ENCODE measurements around the gene KRT28. TPM values are rescaled to one million over a fixed set of nuclear protein-coding genes. Genes with fewer than 3 reads are reported as not detected.

The KRT28 gene
- total RNA-seq, 2 donors from 2014 or later: not detected

DNA sequence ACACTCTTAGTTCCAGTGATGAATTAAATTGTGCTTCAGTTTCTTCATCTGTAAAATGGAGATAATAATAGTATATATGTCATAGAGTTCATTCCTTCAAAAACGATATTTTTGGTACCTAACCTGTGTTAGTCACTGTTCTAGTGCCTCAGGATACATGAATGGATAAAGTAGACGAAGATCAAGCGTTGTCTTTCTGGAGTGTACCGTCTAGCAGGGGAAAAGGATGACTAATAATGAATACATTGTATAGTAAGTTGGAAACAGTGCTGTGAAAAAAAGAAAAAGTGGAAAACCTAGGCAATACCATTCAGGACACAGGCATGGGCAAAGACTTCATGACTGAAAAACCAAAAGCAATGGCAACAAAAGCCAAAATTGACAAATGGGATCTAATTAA lies 14.0 kb upstream of the KRT28 start:
- Histone ChIP-seq H3K9me3 (ENCODE audit: control insufficient read depth, low read length) (no peaks in the 10 kb centered on the region), H3K9ac (ENCODE audit: extremely low read depth, low read length, poor library complexity, severe bottlenecking) (no peak overlapping the region), H3K27me3 (ENCODE audit: control insufficient read depth, insufficient read depth, low read length, poor library complexity, severe bottlenecking) (peaks cover 65% of the 10 kb centered on the region), H3K4me1 (ENCODE audit: control insufficient read depth, insufficient read depth, low read length) (no peaks in the 10 kb centered on the region), H3K36me3 (ENCODE audit: control insufficient read depth, insufficient read depth, low read length) (peaks cover 7% of the 10 kb centered on the region), H3K27ac (ENCODE audit: low read depth, low read length) (no peak overlapping the region), H3K4me3 (ENCODE audit: low read length) (no peak overlapping the region)
- H3K36me3 Mint-ChIP-seq (ENCODE audit: low read depth): peaks cover 14% of the 10 kb centered on the region
- 75 to 94% methylated on average over 3 to 4 of the region's 4 CpGs for whole genome bisulfite sequencing, 2 experiments (ENCODE audit: insufficient coverage in 1 of 2, insufficient read length in 1 of 2)
- H3K9me3 Mint-ChIP-seq: no peaks in the 10 kb centered on the region
- H3K4me1 Mint-ChIP-seq: no peaks in the 10 kb centered on the region
- TF ChIP-seq, protein P1, sequence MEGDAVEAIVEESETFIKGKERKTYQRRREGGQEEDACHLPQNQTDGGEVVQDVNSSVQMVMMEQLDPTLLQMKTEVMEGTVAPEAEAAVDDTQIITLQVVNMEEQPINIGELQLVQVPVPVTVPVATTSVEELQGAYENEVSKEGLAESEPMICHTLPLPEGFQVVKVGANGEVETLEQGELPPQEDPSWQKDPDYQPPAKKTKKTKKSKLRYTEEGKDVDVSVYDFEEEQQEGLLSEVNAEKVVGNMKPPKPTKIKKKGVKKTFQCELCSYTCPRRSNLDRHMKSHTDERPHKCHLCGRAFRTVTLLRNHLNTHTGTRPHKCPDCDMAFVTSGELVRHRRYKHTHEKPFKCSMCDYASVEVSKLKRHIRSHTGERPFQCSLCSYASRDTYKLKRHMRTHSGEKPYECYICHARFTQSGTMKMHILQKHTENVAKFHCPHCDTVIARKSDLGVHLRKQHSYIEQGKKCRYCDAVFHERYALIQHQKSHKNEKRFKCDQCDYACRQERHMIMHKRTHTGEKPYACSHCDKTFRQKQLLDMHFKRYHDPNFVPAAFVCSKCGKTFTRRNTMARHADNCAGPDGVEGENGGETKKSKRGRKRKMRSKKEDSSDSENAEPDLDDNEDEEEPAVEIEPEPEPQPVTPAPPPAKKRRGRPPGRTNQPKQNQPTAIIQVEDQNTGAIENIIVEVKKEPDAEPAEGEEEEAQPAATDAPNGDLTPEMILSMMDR (conservative IDR thresholded peaks at IDR 0.05): no peak
- no peak overlapping the region for H3K27ac Mint-ChIP-seq
- DNase-seq: no peak
- H3K4me3 Mint-ChIP-seq: no peak overlapping the region
- H3K27me3 Mint-ChIP-seq (ENCODE audit: insufficient read depth): peaks cover 80% of the 10 kb centered on the region

DNA sequence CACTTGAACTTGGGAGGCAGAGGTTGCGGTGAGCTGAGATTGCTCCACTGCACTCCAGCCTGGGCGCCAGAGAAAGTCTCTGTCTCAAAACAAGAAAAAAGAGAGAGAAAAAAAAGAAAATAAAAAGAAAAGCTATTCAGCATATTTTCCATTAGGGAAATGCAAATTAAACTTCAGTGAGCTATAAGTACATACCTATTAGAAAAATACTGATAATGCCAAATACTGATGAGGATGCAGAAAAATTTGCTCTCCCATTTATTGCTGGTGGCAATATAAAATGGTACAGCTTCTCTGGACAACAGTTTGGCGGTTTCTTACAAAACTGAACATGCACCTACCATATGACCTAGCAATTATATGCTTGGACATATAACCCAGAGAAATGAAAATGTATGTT lies 12.9 kb upstream of the KRT28 start:
- no peak for DNase-seq
- Histone ChIP-seq H3K4me1 (ENCODE audit: control insufficient read depth, insufficient read depth, low read length) (no peaks in the 10 kb centered on the region), H3K27ac (ENCODE audit: low read depth, low read length) (no peak overlapping the region), H3K36me3 (ENCODE audit: control insufficient read depth, insufficient read depth, low read length) (peaks cover 7% of the 10 kb centered on the region), H3K4me3 (ENCODE audit: low read length) (no peak overlapping the region), H3K27me3 (ENCODE audit: control insufficient read depth, insufficient read depth, low read length, poor library complexity, severe bottlenecking) (peaks cover 77% of the 10 kb centered on the region), H3K9me3 (ENCODE audit: control insufficient read depth, low read length) (no peaks in the 10 kb centered on the region), H3K9ac (ENCODE audit: extremely low read depth, low read length, poor library complexity, severe bottlenecking) (no peak overlapping the region)
- TF ChIP-seq, protein P1 (conservative IDR thresholded peaks at IDR 0.05): no peak
- Mint-ChIP-seq H3K4me1 (no peaks in the 10 kb centered on the region), H3K27ac (no peak overlapping the region), H3K4me3 (no peak overlapping the region), H3K9me3 (no peaks in the 10 kb centered on the region), H3K27me3 (ENCODE audit: insufficient read depth) (peaks cover 91% of the 10 kb centered on the region), H3K36me3 (ENCODE audit: low read depth) (peaks cover 12% of the 10 kb centered on the region)
- 95 to 100% methylated on average over 1 to 3 of the region's 3 CpGs for WGBS, 2 experiments (ENCODE audit: insufficient coverage in 1 of 2, insufficient read length in 1 of 2)

DNA sequence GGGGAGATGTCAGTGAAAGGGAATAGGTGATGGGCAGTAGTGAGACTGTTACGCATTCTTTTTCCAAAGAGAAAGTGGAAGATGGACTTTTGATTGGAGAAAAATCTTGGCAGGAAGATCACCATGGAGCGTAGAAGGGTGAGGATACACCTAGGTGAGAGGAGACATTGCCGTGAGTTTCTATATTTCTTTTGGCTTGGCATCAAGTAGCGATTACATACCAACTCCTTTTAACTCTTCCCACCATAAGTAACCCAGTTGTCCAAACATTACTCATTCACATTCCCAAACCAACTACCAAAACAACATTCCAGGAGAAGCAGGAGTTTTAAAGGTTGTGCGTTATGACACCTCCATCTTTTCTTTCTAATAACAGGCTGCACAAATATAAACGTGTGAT lies 10.7 kb upstream of the KRT28 start:
- H3K27ac ChIP-seq (ENCODE audit: low read depth, low read length): no peak overlapping the region
- DNase-seq: no peak
- no peak overlapping the region for H3K4me3 ChIP-seq (ENCODE audit: low read length)
- no peaks in the 10 kb centered on the region for H3K9me3 ChIP-seq (ENCODE audit: control insufficient read depth, low read length)
- no peak overlapping the region for H3K4me3 Mint-ChIP-seq
- 85 to 100% methylated on average over 2 to 6 of the region's 6 CpGs for WGBS, 2 experiments (ENCODE audit: insufficient coverage in 1 of 2, insufficient read length in 1 of 2)
- H3K36me3 Mint-ChIP-seq (ENCODE audit: low read depth): no peaks in the 10 kb centered on the region
- peaks cover 97% of the 10 kb centered on the region for H3K27me3 Mint-ChIP-seq (ENCODE audit: insufficient read depth)
- TF ChIP-seq, protein P1 (conservative IDR thresholded peaks at IDR 0.05): no peak
- H3K27me3 ChIP-seq (ENCODE audit: control insufficient read depth, insufficient read depth, low read length, poor library complexity, severe bottlenecking): peaks cover 87% of the 10 kb centered on the region
- H3K9ac ChIP-seq (ENCODE audit: extremely low read depth, low read length, poor library complexity, severe bottlenecking): no peak overlapping the region
- H3K27ac Mint-ChIP-seq: no peak overlapping the region
- H3K9me3 Mint-ChIP-seq: no peaks in the 10 kb centered on the region
- no peaks in the 10 kb centered on the region for H3K36me3 ChIP-seq (ENCODE audit: control insufficient read depth, insufficient read depth, low read length)
- H3K4me1 Mint-ChIP-seq: no peaks in the 10 kb centered on the region
- H3K4me1 ChIP-seq (ENCODE audit: control insufficient read depth, insufficient read depth, low read length): no peaks in the 10 kb centered on the region

Measured in endodermal cell (in vitro differentiated cells).